Pancreas (tissue), 10 donors: ENCODE results near the gene ARL16. TPM values are rescaled to one million over a fixed set of nuclear protein-coding genes. Genes with fewer than 3 reads are reported as not detected.

Experiments
- ATAC-seq, 4 donors: fragments of 200-7000 bp; cut with Tn5 transposase; one replicate each; pipeline versions ENCODE4 v1.8.0 to v1.9.1; 2020; ENCODE audit warnings: mild to moderate bottlenecking in 4 of 4, moderate library complexity in 4 of 4
- DNase-seq, 6 donors: peaks; one replicate each; pipeline ENCODE4 v3.0.0-alpha.2; 2020
- FAIRE-seq: peaks from 2 replicates; lab custom pipeline; 2012; peaks lifted over from hg19 to GRCh38; lab: Jason Lieb, UNC
- H3K27ac ChIP-seq, 4 donors: fragments of 200-600 bp; sonication (generic); 1 replicate in 3 of 4; 2 replicates in 1 of 4; pipeline versions ENCODE4 v1.5.0 to v1.8.0; 2020
- H3K27me3 ChIP-seq, 4 donors: fragments of 200-600 bp; one replicate each; pipeline ENCODE4 v1.8.0; 2021
- H3K36me3 ChIP-seq, 3 donors: fragments of 200-600 bp; sonication (generic) in 1 of 3; one replicate each; pipeline versions ENCODE4 v1.5.0 to v1.8.0; 2020 to 2021
- H3K4me1 ChIP-seq, 3 donors: fragments of 200-600 bp; one replicate each; pipeline ENCODE4 v1.8.0; 2021
- H3K4me3 ChIP-seq, 4 donors: fragments of 200-600 bp; sonication (generic) in 2 of 4; one replicate each; pipeline versions ENCODE4 v1.5.0 to v1.8.0; 2020 to 2021
- H3K9me3 ChIP-seq, 4 donors: fragments of 200-600 bp; one replicate each; pipeline ENCODE4 v1.8.0; 2021
- WGBS, 2 donors: extraction: QIAGEN DNeasy Blood & Tissue Kit; methylation state at CpG; one replicate each; pipeline ENCODE4 v1.1.7; 2013; 5-methylcytosine and 5-hydroxymethylcytosine counted together
- intact Hi-C, 3 donors: fragments of 100-400 bp; cut with DNase I; formaldehyde crosslinking; loops; one replicate each; pipeline versions ENCODE4 v1.11.1 to v1.14.2; 2022
- polyA plus RNA-seq, 2 donors: library from polyadenylated mRNA; stranded (reverse); fragments of 200-250 nt; gene quantifications; one replicate each; pipeline ENCODE4 v1.2.3, GENCODE V29; 2013
- total RNA-seq, 6 donors: library from RNA; stranded (reverse); fragmentation: NEBNext Ultra II Directional in 4 of 6; extraction: Animal tissue kit (Norgen Biotek cat#: 25700) in 4 of 6; gene quantifications; one replicate each; pipeline versions ENCODE4 v1.2.1 to v1.2.4, GENCODE V29; 2021 to 2023
- TF ChIP-seq, protein P1 (sequence below), 4 donors: fragments of 200-600 bp; sonication (generic) in 3 of 4; IDR thresholded peaks; one replicate each; pipeline versions ENCODE4 v1.5.0 to v1.8.0; 2021; ENCODE audit warnings: antibody characterized with exemption in 4 of 4
- donor health status: healthy with polysubstance abuse.
- donor health status: DM: no; HTN: no; CAD: no; lungs with moderate emphysema.
- donor health status: DM: no; HTN: no; CAD: no.
- donor health status: control.
- donor health status: control.
- donor health status: Bipolar disorder and iron deficiency.
- donor health status: DM: yes; HTN: yes; CAD: no.
- donor health status: DM: no; HTN: no; CAD: no.
- donor health status: DM: no; HTN: no; CAD: no.
- donor health status: DM: yes; HTN: yes; CAD: no.

The ARL16 gene
- total and polyA plus RNA-seq, 8 donors: 10.5 to 119 (median 13.7) TPM

DNA sequence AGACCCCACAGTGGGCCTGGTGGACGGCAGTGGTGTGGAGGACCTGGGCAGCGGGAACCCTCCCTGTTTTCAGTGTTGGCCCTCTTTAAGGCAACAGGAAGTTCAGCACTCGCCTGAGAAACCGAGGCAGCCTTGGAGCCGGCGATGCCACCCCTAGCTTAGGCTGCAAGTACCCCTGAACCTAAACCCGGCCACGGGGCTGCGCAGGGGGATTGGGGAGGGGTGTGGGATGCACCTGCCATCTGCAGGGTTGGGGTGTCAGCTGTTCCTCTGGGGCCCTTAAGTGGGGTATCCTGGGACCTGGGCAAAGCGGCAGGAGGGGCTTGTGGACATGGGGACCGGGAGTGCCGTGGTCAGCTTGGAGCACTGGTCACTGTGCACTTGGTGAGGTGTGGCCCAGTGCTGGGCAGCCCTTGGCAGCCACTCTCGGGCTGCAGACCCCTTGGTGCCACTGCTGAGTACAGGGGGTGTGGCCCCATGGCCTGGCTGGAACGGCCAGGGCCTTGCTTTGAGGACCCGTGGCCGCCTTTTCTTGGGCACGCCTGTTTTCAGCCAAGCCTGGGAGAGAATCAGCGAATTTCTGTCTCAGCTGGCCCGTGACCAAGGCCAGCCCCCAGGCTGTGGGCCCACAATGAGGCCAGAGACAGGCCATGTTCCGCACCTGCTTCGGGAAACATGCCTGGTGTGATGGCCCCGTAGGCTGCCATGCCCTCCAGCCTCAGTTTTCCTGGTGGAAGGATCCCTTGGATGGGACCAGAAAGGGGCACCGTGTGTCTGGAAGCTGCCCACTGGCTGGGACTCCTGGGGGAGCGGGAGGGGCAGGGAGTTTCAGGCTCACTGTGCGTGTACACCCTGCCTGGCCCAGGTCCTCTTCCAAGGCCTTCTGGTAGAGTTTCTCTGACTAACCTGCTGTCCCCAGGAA, 24.4 kb upstream of the ARL16 start:
- WGBS, 2 donors: 88 to 89% methylated on average over 24 to 25 of the region's 25 CpGs
- Histone ChIP-seq H3K36me3 (peaks cover 0 to 11% (median 0%) of the 10 kb centered on the region in 3 donors), H3K27ac (no peak overlapping the region), H3K27me3 (no peaks in the 10 kb centered on the region), H3K9me3 (no peaks in the 10 kb centered on the region), H3K4me1 (peaks cover 11 to 20% (median 12%) of the 10 kb centered on the region in 3 donors), H3K4me3 (no peak overlapping the region)
- TF ChIP-seq, protein P1, sequence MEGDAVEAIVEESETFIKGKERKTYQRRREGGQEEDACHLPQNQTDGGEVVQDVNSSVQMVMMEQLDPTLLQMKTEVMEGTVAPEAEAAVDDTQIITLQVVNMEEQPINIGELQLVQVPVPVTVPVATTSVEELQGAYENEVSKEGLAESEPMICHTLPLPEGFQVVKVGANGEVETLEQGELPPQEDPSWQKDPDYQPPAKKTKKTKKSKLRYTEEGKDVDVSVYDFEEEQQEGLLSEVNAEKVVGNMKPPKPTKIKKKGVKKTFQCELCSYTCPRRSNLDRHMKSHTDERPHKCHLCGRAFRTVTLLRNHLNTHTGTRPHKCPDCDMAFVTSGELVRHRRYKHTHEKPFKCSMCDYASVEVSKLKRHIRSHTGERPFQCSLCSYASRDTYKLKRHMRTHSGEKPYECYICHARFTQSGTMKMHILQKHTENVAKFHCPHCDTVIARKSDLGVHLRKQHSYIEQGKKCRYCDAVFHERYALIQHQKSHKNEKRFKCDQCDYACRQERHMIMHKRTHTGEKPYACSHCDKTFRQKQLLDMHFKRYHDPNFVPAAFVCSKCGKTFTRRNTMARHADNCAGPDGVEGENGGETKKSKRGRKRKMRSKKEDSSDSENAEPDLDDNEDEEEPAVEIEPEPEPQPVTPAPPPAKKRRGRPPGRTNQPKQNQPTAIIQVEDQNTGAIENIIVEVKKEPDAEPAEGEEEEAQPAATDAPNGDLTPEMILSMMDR (IDR thresholded peaks at IDR 0.05): no peak
- DNase-seq: peak in 1 of 6 donors; percentile 76
- FAIRE-seq: no peak
- ATAC-seq: no peak
- intact Hi-C loops: no loop called here

DNA sequence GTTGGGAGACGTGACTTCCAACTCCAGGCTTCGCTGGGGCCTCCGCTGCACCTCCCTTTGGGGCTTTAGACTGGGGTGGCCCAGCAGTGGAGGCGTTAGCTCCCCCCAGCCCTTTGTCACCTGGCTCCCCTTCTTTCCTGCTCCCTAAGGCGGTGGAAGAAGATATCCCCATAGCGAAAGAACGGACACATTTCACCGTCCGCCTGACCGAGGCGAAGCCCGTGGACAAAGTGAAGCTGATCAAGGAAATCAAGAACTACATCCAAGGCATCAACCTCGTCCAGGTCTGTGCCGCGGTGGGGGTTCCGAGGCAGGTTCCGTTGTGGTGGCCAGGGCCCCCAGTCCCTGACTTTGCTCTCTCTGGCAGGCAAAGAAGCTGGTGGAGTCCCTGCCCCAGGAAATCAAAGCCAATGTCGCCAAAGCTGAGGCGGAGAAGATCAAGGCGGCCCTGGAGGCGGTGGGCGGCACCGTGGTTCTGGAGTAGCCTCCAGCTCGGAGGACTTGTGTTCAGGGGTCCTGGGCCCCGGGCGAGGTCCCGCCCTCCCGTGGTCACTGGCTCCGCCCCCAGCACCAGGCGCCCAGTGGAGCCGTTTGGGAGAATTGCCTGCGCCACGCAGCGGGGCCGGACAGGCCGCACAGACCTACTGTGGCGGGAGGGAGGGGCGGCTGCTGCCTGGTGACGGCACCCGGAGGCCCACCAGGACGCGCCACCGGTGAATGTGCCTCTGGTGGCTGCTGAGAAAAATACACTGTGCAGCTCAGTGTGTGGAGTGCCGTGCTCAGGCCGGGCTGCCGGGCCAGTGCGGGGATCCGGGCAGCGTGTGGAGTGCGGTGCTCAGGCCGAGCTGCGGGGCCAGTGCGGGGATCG, 23.4 kb upstream of the ARL16 start:
- TF ChIP-seq, protein P1 (IDR thresholded peaks at IDR 0.05): no peak
- 93 to 95% methylated on average over 46 to 54 of the region's 54 CpGs for whole genome bisulfite sequencing, 2 donors
- H3K4me1 ChIP-seq: peaks cover 13 to 22% (median 14%) of the 10 kb centered on the region in 3 donors
- DNase-seq (peak in 1 of 6 donors; percentile 76), ATAC-seq (no peak), FAIRE-seq (no peak)
- H3K27ac ChIP-seq: no peak overlapping the region
- no peaks in the 10 kb centered on the region for H3K9me3 ChIP-seq
- intact Hi-C loops: no loop called here
- H3K36me3 ChIP-seq: peaks cover 0 to 11% (median 0%) of the 10 kb centered on the region in 3 donors
- H3K27me3 ChIP-seq: no peaks in the 10 kb centered on the region
- no peak overlapping the region for H3K4me3 ChIP-seq

DNA sequence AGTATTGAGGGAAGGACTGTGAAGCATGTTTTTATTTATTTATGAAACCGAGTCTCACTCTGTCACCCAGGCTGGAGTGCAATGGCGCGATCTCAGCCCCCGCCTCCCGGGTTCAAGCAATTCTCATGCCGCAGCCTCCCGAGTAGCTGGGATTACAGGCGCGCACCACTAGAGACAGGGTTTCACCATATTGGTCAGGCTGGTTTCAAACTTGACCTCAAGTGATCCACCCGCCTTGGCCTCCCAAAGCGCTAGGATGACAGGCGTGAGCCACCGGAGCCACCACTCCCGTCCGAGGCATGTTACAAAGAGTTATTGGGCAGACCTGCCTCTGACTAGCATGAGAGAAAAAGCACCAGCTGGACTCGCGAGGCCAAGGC, 22.6 kb upstream of the ARL16 start:
- no peak for ATAC-seq
- no peak for FAIRE-seq

DNA sequence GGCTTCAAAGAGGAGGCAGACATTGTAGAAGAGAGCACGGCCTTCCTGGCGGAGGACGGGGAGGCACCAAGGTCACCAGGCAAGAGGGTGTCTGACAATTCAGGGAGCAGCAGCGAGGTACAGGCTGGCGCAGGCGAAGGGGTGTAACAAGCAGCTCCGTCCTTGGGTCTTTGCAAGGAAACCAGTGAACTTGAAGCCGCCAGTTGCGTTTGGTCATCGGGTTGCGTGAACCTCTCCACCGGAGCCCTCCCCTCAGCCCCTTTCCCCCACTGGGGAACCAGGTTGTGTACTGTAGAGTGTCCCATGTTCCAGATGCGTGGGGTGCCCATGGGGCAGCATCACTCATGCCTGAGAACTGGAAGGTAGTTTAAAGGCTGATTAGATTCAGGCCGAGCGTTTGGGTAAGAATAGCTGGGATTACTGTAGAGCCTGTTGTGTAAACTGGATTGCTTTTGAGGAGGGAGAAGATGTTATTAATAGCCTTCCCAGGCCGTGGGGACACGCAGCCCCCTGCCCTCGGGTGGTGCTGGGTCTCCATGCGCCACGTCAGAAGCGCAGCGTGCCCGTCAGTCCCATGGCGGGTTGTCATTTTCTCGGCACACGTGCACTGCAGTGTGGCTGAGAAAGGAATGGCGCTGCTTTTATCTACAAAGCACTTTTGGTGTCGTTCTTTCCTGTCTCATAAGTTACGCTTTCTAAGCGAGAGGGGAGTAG, 22.1 kb upstream of the ARL16 start:
- no peaks in the 10 kb centered on the region for H3K27me3 ChIP-seq
- H3K4me3 ChIP-seq: no peak overlapping the region
- peaks cover 0 to 15% (median 4%) of the 10 kb centered on the region in 3 donors for H3K36me3 ChIP-seq
- H3K27ac ChIP-seq: no peak overlapping the region
- intact Hi-C loops: no loop called here
- no peak for ATAC-seq
- no peak for FAIRE-seq
- no peaks in the 10 kb centered on the region for H3K9me3 ChIP-seq
- WGBS, 2 donors: 90 to 93% methylated on average over 30 of the region's 30 CpGs
- TF ChIP-seq, protein P1 (IDR thresholded peaks at IDR 0.05): no peak
- no peak for DNase-seq
- peaks cover 8 to 23% (median 9%) of the 10 kb centered on the region in 3 donors for H3K4me1 ChIP-seq

More for the DNA sequence above, 22.6 kb upstream of the ARL16 start:
- Histone ChIP-seq H3K9me3 (no peaks in the 10 kb centered on the region), H3K36me3 (peaks cover 0 to 11% (median 0%) of the 10 kb centered on the region in 3 donors), H3K4me3 (no peak overlapping the region), H3K27ac (no peak overlapping the region), H3K4me1 (peaks cover 14 to 25% (median 14%) of the 10 kb centered on the region in 3 donors), H3K27me3 (no peaks in the 10 kb centered on the region)
- intact Hi-C loops: no loop called here
- no peak for DNase-seq
- 93 to 94% methylated on average over 17 of the region's 17 CpGs for WGBS, 2 donors
- TF ChIP-seq, protein P1 (IDR thresholded peaks at IDR 0.05): no peak
